SK-N-SH (cell line): ENCODE results near the gene CDH2. TPM values are rescaled to one million over a fixed set of nuclear protein-coding genes. Genes with fewer than 3 reads are reported as not detected.
A peak's percentile ranks its signal among the peaks of the same experiment; 100 is the strongest.

Experiments
- CTCF ChIA-PET: fragments of 300-600, 350-600 bp; formaldehyde crosslinking; extraction: SDS; loops from one replicate; lab custom pipeline; 2021; lab: Yijun Ruan, JAX
- POLR2A ChIA-PET: fragments of 350-600 bp; sonication (Branson Sonifier 250); formaldehyde crosslinking; extraction: SDS; loops from one replicate; lab custom pipeline; 2020; ENCODE audit warnings: antibody characterized with exemption, inconsistent platforms; lab: Yijun Ruan, JAX
- DNase-seq: peaks from one replicate; pipeline ENCODE4 v3.0.0; 2012
- H2AFZ ChIP-seq: fragments of 200-600 bp; sonication (generic); 2 replicates; pipeline ENCODE4 v1.8.1; 2016; ENCODE audit warnings: antibody characterized with exemption, mild to moderate bottlenecking, low read depth
- H3F3A ChIP-seq: fragments of 200-600 bp; sonication (generic); replicated peaks from 2 replicates; pipeline ENCODE3; 2016; ENCODE audit warnings: antibody characterized with exemption, mild to moderate bottlenecking; ENCODE audit not compliant: insufficient read depth
- H3K27ac ChIP-seq, 2 experiments: fragments of 200-500 bp in 1 of 2; fragments of 200-600 bp in 1 of 2; sonication (Bioruptor generic) in 1 of 2; sonication (generic), shearing (Covaris generic) in 1 of 2; 2 replicates each; pipeline versions ENCODE4 v1.5.1 to v1.6.1; 2014 to 2016; ENCODE audit warnings: low read depth in 2 of 2, inconsistent platforms in 1 of 2, low read length in 1 of 2, mild to moderate bottlenecking in 1 of 2, mixed read lengths in 1 of 2
- H3K27me3 ChIP-seq: fragments of 200-600 bp; sonication (generic), shearing (Covaris generic); 2 replicates; pipeline ENCODE4 v1.6.1; 2016; ENCODE audit warnings: mixed run types; ENCODE audit not compliant: insufficient read depth
- H3K36me3 ChIP-seq, 2 experiments: fragments of 200-500 bp in 1 of 2; fragments of 200-600 bp in 1 of 2; sonication (Bioruptor generic) in 1 of 2; sonication (generic) in 1 of 2; replicated peaks in 1 of 2; 2 replicates each; pipeline versions ENCODE3 to v1.5.1; 2014 to 2016; ENCODE audit warnings: low read length in 1 of 2, mild to moderate bottlenecking in 1 of 2; ENCODE audit not compliant: insufficient read depth in 2 of 2, control insufficient read depth in 1 of 2
- H3K4me1 ChIP-seq, 2 experiments: fragments of 200-500 bp in 1 of 2; fragments of 200-600 bp in 1 of 2; sonication (Bioruptor generic) in 1 of 2; sonication (generic), shearing (Covaris generic) in 1 of 2; 2 replicates each; pipeline versions ENCODE4 v1.5.1 to v1.6.1; 2014 to 2016; ENCODE audit warnings: low read depth in 1 of 2, low read length in 1 of 2, mixed run types in 1 of 2; ENCODE audit not compliant: insufficient read depth in 2 of 2, control insufficient read depth in 1 of 2
- H3K4me2 ChIP-seq: fragments of 200-600 bp; sonication (generic), shearing (Covaris generic); 2 replicates; pipeline ENCODE4 v1.6.1; 2017; ENCODE audit warnings: mixed run types
- H3K4me3 ChIP-seq, 2 experiments: fragments of 200-500 bp in 1 of 2; fragments of 200-600 bp in 1 of 2; sonication (Bioruptor generic) in 1 of 2; sonication (generic), shearing (Covaris generic) in 1 of 2; 2 replicates each; pipeline versions ENCODE4 v1.5.1 to v1.8.1; 2014 to 2016; ENCODE audit warnings: low read depth in 2 of 2, inconsistent platforms in 1 of 2, low read length in 1 of 2, mild to moderate bottlenecking in 1 of 2, mixed read lengths in 1 of 2, moderate library complexity in 1 of 2
- H3K79me2 ChIP-seq: fragments of 200-600 bp; sonication (generic); 2 replicates; pipeline ENCODE4 v1.8.1; 2017; ENCODE audit warnings: mild to moderate bottlenecking; ENCODE audit not compliant: insufficient read depth
- H3K9ac ChIP-seq: fragments of 200-600 bp; sonication (generic); 2 replicates; pipeline ENCODE4 v1.6.1; 2017; ENCODE audit warnings: mixed run types
- H3K9me2 ChIP-seq: fragments of 200-600 bp; sonication (generic); 2 replicates; pipeline ENCODE4 v1.6.1; 2017; ENCODE audit warnings: mixed run types
- H3K9me3 ChIP-seq: fragments of 200-600 bp; sonication (generic); 2 replicates; pipeline ENCODE4 v1.6.1; 2017; ENCODE audit warnings: mixed run types, mild to moderate bottlenecking, moderate library complexity
- H4K20me1 ChIP-seq: fragments of 200-600 bp; sonication (generic); 2 replicates; pipeline ENCODE4 v1.6.1; 2017; ENCODE audit warnings: mild to moderate bottlenecking, mixed run types; ENCODE audit not compliant: insufficient read depth
- PBX3 ChIP-seq: IDR thresholded peaks from 2 replicates; pipeline ENCODE4; 2012
- TAF1 ChIP-seq: IDR thresholded peaks from 2 replicates; pipeline ENCODE4 v1.6.1; 2012; ENCODE audit warnings: low read depth, mild to moderate bottlenecking, low read length, moderate library complexity, borderline replicate concordance
- TCF12 ChIP-seq: IDR thresholded peaks from 2 replicates; pipeline ENCODE4 v1.4.0; 2012
- WGBS: methylation state at CpG from one replicate; pipeline ENCODE4 v1.1.6; 2017; ENCODE audit warnings: low lambda C conversion rate; 5-methylcytosine and 5-hydroxymethylcytosine counted together
- polyA plus RNA-seq, 3 experiments: library from polyadenylated mRNA; depleted of rRNA; stranded (reverse); fragments of >200 nt; gene quantifications; 2 replicates each; pipeline ENCODE4 v1.2.3, GENCODE V29; 2012

Gene CDH2
- polyA plus RNA-seq, 1 of the 3 experiments (the other 2 are of a cell fraction): 146 TPM

GRCh38 chr18:27901424-27902226, 275.3 kb downstream of the CDH2 start:
- Histone ChIP-seq H4K20me1 (no peaks in the 10 kb centered on the region), H3K9ac (no peak overlapping the region), H3K79me2 (no peaks in the 10 kb centered on the region), H3K36me3 (no peaks in the 10 kb centered on the region), H3F3A (no peaks in the 10 kb centered on the region), H3K4me3 (no peak overlapping the region), H3K27ac (peak overlapping the region in 1 of 2 experiments; percentile 50; a peak in 1 of 4 replicates), H3K4me1 (no peaks in the 10 kb centered on the region; a peak in 1 of 4 replicates), H3K27me3 (no peaks in the 10 kb centered on the region), H2AFZ (no peak overlapping the region), H3K4me2 (no peak overlapping the region), H3K9me3 (no peaks in the 10 kb centered on the region), H3K9me2 (no peaks in the 10 kb centered on the region)
- TF ChIP-seq TAF1 (no peak), PBX3 (peak; percentile 72), TCF12 (peak; percentile 53)
- 82% methylated on average over 4 of the region's 4 CpGs for WGBS
- DNase-seq: no peak
- POLR2A ChIA-PET: no interaction called here
- CTCF ChIA-PET: no interaction called here
